Neutrophil (primary cell): ENCODE data around the gene PLCE1.

Experiments used
- H3K27ac ChIP-seq: fragments of 200-600 bp; sonication (generic); 2 replicates; pipeline ENCODE4 v1.5.1; 2016; ENCODE audit warnings: mild to moderate bottlenecking, moderate library complexity
- H3K27me3 ChIP-seq: fragments of 200-600 bp; sonication (generic); 2 replicates; pipeline ENCODE4 v1.6.0; 2016; ENCODE audit warnings: mild to moderate bottlenecking
- H3K36me3 ChIP-seq: fragments of 200-600 bp; sonication (generic); 2 replicates; pipeline ENCODE4 v1.5.1; 2017
- H3K4me1 ChIP-seq, 2 experiments: fragments of 200-600 bp in 1 of 2; sonication (generic) in 1 of 2; 1 replicate in 1 of 2; 2 replicates in 1 of 2; pipeline versions ENCODE4 v1.5.1 to v1.6.1; 2013 to 2016; ENCODE audit warnings: low read depth in 1 of 2, low read length in 1 of 2, mild to moderate bottlenecking in 1 of 2, moderate library complexity in 1 of 2; ENCODE audit not compliant: control insufficient read depth in 1 of 2, insufficient read depth in 1 of 2
- H3K4me3 ChIP-seq, 2 experiments: fragments of 200-600 bp in 1 of 2; sonication (generic) in 1 of 2; 1 replicate in 1 of 2; 2 replicates in 1 of 2; pipeline ENCODE4 v1.5.1; 2013 to 2016; ENCODE audit warnings: low read depth in 1 of 2, low read length in 1 of 2, mild to moderate bottlenecking in 1 of 2, moderate library complexity in 1 of 2
- H3K9me3 ChIP-seq: fragments of 200-600 bp; sonication (generic); 2 replicates; pipeline ENCODE4 v1.5.1; 2016
- CTCF ChIP-seq: fragments of 200-600 bp; sonication (generic); IDR thresholded peaks from 2 replicates; pipeline ENCODE4 v1.5.1; 2016; ENCODE audit warnings: antibody characterized with exemption

The PLCE1 gene

GRCh38 chr10:94012834-94013233 lies 19.1 kb downstream of the PLCE1 start:
- Histone ChIP-seq H3K27me3 (no peaks in the 10 kb centered on the region), H3K4me1 (no peaks in the 10 kb centered on the region), H3K36me3 (no peaks in the 10 kb centered on the region), H3K9me3 (no peaks in the 10 kb centered on the region), H3K4me3 (no peak overlapping the region), H3K27ac (no peak overlapping the region)
- TF ChIP-seq CTCF: no peak

GRCh38 chr10:94013331-94013760 lies 19.6 kb downstream of the PLCE1 start:
- H3K4me3 ChIP-seq: no peak overlapping the region
- no peak for TF ChIP-seq CTCF
- H3K27ac ChIP-seq: no peak overlapping the region
- no peaks in the 10 kb centered on the region for H3K27me3 ChIP-seq
- no peaks in the 10 kb centered on the region for H3K9me3 ChIP-seq
- H3K4me1 ChIP-seq: no peaks in the 10 kb centered on the region
- H3K36me3 ChIP-seq: no peaks in the 10 kb centered on the region

- Histone ChIP-seq H3K4me1 (no peaks in the 10 kb centered on the region), H3K27ac (no peak overlapping the region), H3K36me3 (no peaks in the 10 kb centered on the region), H3K4me3 (no peak overlapping the region), H3K27me3 (no peaks in the 10 kb centered on the region), H3K9me3 (no peaks in the 10 kb centered on the region)
- TF ChIP-seq CTCF: no peak
Observed at GRCh38 chr10:94014304-94014703, 20.6 kb downstream of the PLCE1 start.

GRCh38 chr10:94016727-94017714 lies 23.3 kb downstream of the PLCE1 start:
- H3K27ac ChIP-seq: no peak overlapping the region
- H3K36me3 ChIP-seq: no peaks in the 10 kb centered on the region
- TF ChIP-seq CTCF: no peak
- H3K27me3 ChIP-seq: no peaks in the 10 kb centered on the region
- no peaks in the 10 kb centered on the region for H3K4me1 ChIP-seq
- H3K9me3 ChIP-seq: no peaks in the 10 kb centered on the region
- H3K4me3 ChIP-seq: no peak overlapping the region

GRCh38 chr10:94018107-94018506 lies 24.4 kb downstream of the PLCE1 start:
- no peaks in the 10 kb centered on the region for H3K4me1 ChIP-seq
- H3K27me3 ChIP-seq: no peaks in the 10 kb centered on the region
- no peaks in the 10 kb centered on the region for H3K9me3 ChIP-seq
- H3K36me3 ChIP-seq: no peaks in the 10 kb centered on the region
- no peak for TF ChIP-seq CTCF
- no peak overlapping the region for H3K27ac ChIP-seq
- no peak overlapping the region for H3K4me3 ChIP-seq
